ENCODE data around the gene TOP3A. TPM values are rescaled to one million over a fixed set of nuclear protein-coding genes. Genes with fewer than 3 reads are reported as not detected.

Gene TOP3A
- total RNA-seq, 6 experiments from 2014 or later = 23.0 to 26.4 (median 24.0) TPM

GRCh38 chr17:18246880-18247612 lies 67.7 kb downstream of the TOP3A start:
- peaks cover 34% of the 10 kb centered on the region for H3K36me3 Mint-ChIP-seq (ENCODE audit: low read depth)

GRCh38 chr17:18246109-18246725 lies 68.6 kb downstream of the TOP3A start:
- TF ChIP-seq CTCF (IDR thresholded peaks at IDR 0.05) = no peak
- peaks cover 10% of the 10 kb centered on the region for H3K27me3 Mint-ChIP-seq (ENCODE audit: insufficient read depth)
- H3K9me3 Mint-ChIP-seq = no peaks in the 10 kb centered on the region
- H3K4me1 Mint-ChIP-seq (ENCODE audit: low read depth) = peaks cover 15% of the 10 kb centered on the region
- H3K27ac Mint-ChIP-seq = no peak overlapping the region
- DNase-seq = no peak
- H3K36me3 Mint-ChIP-seq (ENCODE audit: low read depth) = peaks cover 30% of the 10 kb centered on the region
- H3K4me3 Mint-ChIP-seq = no peak overlapping the region; the same call in 1 of the 2 replicates

More at GRCh38 chr17:18246880-18247612, 67.7 kb downstream of the TOP3A start:
- H3K9me3 Mint-ChIP-seq = no peaks in the 10 kb centered on the region
- peak; percentile 24 for DNase-seq
- H3K4me3 Mint-ChIP-seq = no peak overlapping the region; the same call in 1 of the 2 replicates
- peaks cover 15% of the 10 kb centered on the region for H3K4me1 Mint-ChIP-seq (ENCODE audit: low read depth)
- peak overlapping the region; percentile 26 for H3K27ac Mint-ChIP-seq
- peaks cover 10% of the 10 kb centered on the region for H3K27me3 Mint-ChIP-seq (ENCODE audit: insufficient read depth)
- TF ChIP-seq CTCF (IDR thresholded peaks at IDR 0.05) = no peak

- Mint-ChIP-seq H3K4me3 (no peak overlapping the region), H3K27ac (peak overlapping the region; percentile 69), H3K27me3 (ENCODE audit: insufficient read depth) (peaks cover 10% of the 10 kb centered on the region), H3K4me1 (ENCODE audit: low read depth) (peaks cover 15% of the 10 kb centered on the region), H3K36me3 (ENCODE audit: low read depth) (peaks cover 22% of the 10 kb centered on the region), H3K9me3 (no peaks in the 10 kb centered on the region)
- DNase-seq = no peak
- TF ChIP-seq CTCF (IDR thresholded peaks at IDR 0.05) = no peak
These were observed 69.6 kb downstream of the TOP3A start for GRCh38 chr17:18245038-18245776.

GRCh38 chr17:18241229-18241871 lies 73.4 kb downstream of the TOP3A start:
- Mint-ChIP-seq H3K27ac (no peak overlapping the region), H3K36me3 (ENCODE audit: low read depth) (peaks cover 25% of the 10 kb centered on the region), H3K4me3 (no peak overlapping the region), H3K27me3 (ENCODE audit: insufficient read depth) (peaks cover 3% of the 10 kb centered on the region; the same call in 1 of the 2 replicates), H3K4me1 (ENCODE audit: low read depth) (peaks cover 8% of the 10 kb centered on the region), H3K9me3 (no peaks in the 10 kb centered on the region)
- DNase-seq = no peak
- no peak for TF ChIP-seq CTCF (IDR thresholded peaks at IDR 0.05)

- Mint-ChIP-seq H3K4me1 (ENCODE audit: low read depth) (peaks cover 17% of the 10 kb centered on the region), H3K36me3 (ENCODE audit: low read depth) (peaks cover 18% of the 10 kb centered on the region), H3K27me3 (ENCODE audit: insufficient read depth) (peaks cover 2% of the 10 kb centered on the region), H3K4me3 (no peak overlapping the region), H3K27ac (no peak overlapping the region), H3K9me3 (no peaks in the 10 kb centered on the region)
- no peak for TF ChIP-seq CTCF (IDR thresholded peaks at IDR 0.05)
- no peak for DNase-seq
These were observed 74.3 kb downstream of the TOP3A start for GRCh38 chr17:18240449-18240848.

All from HFFc6 (cell line).